K562 (cell line): ENCODE measurements around the gene ARMH3. TPM values are rescaled to one million over a fixed set of nuclear protein-coding genes. Genes with fewer than 3 reads are reported as not detected.

Experiments used
- ATAC-seq: fragments of 200-7000 bp; cut with Tn5 transposase; 3 replicates; pipeline ENCODE4 v1.9.1; 2020; ENCODE audit warnings: moderate library complexity
- BruUV-seq: library from RNA; stranded (reverse); fragments of 400-500 nt; replicated peaks from 2 replicates; lab custom pipeline; 2021; lab: Mats Ljungman, UMichigan
- CTCF ChIA-PET: fragments of 300-600 bp; formaldehyde crosslinking; extraction: SDS; loops from one replicate; lab custom pipeline; 2021; ENCODE audit warnings: low intra/inter-chr PET ratio; lab: Yijun Ruan, JAX
- POLR2A ChIA-PET: fragments of 300-600, 350-650 bp; sonication (Branson Sonifier 250); formaldehyde crosslinking; extraction: SDS; loops from one replicate; lab custom pipeline; 2021; ENCODE audit warnings: antibody characterized with exemption, inconsistent platforms; lab: Yijun Ruan, JAX
- DNase-seq, 4 experiments: peaks; one replicate each; pipeline versions ENCODE4 v3.0.0 to v3.0.0-alpha.2; 2011 to 2018; ENCODE audit warnings: low spot score in 3 of 4, mixed read lengths in 3 of 4; ENCODE audit errors: extremely low read depth in 1 of 4
- FAIRE-seq: peaks from 2 replicates; lab custom pipeline; 2011; peaks lifted over from hg19 to GRCh38; lab: Jason Lieb, UNC
- H2AFZ ChIP-seq: 2 replicates; pipeline ENCODE4 v1.6.0; 2011; ENCODE audit warnings: low read depth, low read length, control low read depth, inconsistent platforms
- H3K27ac ChIP-seq: fragments of 200-600 bp; 3 replicates; pipeline ENCODE4 v1.8.0; 2011; ENCODE audit warnings: low read depth, mild to moderate bottlenecking, control low read depth, inconsistent platforms, low read length, moderate library complexity, mixed read lengths; ENCODE audit errors: extremely low read depth
- H3K27me3 ChIP-seq, 2 experiments: fragments of 300-600 bp in 1 of 2; 2 replicates in 1 of 2; 3 replicates in 1 of 2; pipeline versions ENCODE4 v1.6.0 to v1.8.0; 2011; ENCODE audit warnings: inconsistent platforms in 2 of 2, low read length in 2 of 2, mild to moderate bottlenecking in 1 of 2, mixed read lengths in 1 of 2, moderate library complexity in 1 of 2; ENCODE audit not compliant: control insufficient read depth in 2 of 2, insufficient read depth in 2 of 2
- H3K36me3 ChIP-seq: fragments of 300-600 bp; 3 replicates; pipeline ENCODE4 v1.8.0; 2011; ENCODE audit warnings: mild to moderate bottlenecking, low read length, inconsistent platforms; ENCODE audit not compliant: control insufficient read depth, insufficient read depth
- H3K4me1 ChIP-seq, 2 experiments: fragments of 200-600 bp in 1 of 2; replicated peaks in 1 of 2; 2 replicates in 1 of 2; 3 replicates in 1 of 2; pipeline versions ENCODE4 v1.5.1 to v1.8.0; 2011; ENCODE audit warnings: inconsistent platforms in 2 of 2, low read length in 2 of 2, mild to moderate bottlenecking in 1 of 2, mixed read lengths in 1 of 2, moderate library complexity in 1 of 2; ENCODE audit not compliant: control insufficient read depth in 2 of 2, insufficient read depth in 2 of 2
- H3K4me2 ChIP-seq: 2 replicates; pipeline ENCODE4 v1.6.1; 2011; ENCODE audit warnings: low read length, control low read depth, inconsistent platforms, mixed read lengths; ENCODE audit not compliant: insufficient read depth
- H3K4me3 ChIP-seq: fragments of 200-600 bp; sonication (generic), shearing (Covaris generic); 2 replicates; pipeline ENCODE4 v1.5.1; 2016; ENCODE audit warnings: control low read depth, inconsistent platforms
- H3K79me2 ChIP-seq: fragments of 200-600 bp; 3 replicates; pipeline ENCODE4 v1.8.0; 2011; ENCODE audit warnings: low read length, inconsistent platforms; ENCODE audit not compliant: control insufficient read depth, insufficient read depth
- H3K9ac ChIP-seq, 2 experiments: 2 replicates each; pipeline versions ENCODE4 v1.6.0 to v1.6.1; 2011; ENCODE audit warnings: low read depth in 2 of 2, low read length in 2 of 2, control low read depth in 1 of 2, inconsistent platforms in 1 of 2, mild to moderate bottlenecking in 1 of 2, mixed read lengths in 1 of 2; ENCODE audit not compliant: insufficient read depth in 1 of 2
- H3K9me1 ChIP-seq: one replicate; pipeline ENCODE4 v1.6.0; 2011; ENCODE audit warnings: inconsistent platforms, mild to moderate bottlenecking, low read length, moderate library complexity; ENCODE audit not compliant: control insufficient read depth, insufficient read depth
- H3K9me3 ChIP-seq: replicated peaks from 2 replicates; pipeline ENCODE4 v1.5.1; 2011; ENCODE audit warnings: low read depth, low read length, inconsistent platforms; ENCODE audit not compliant: control insufficient read depth, insufficient read depth
- H4K20me1 ChIP-seq: replicated peaks from 2 replicates; pipeline ENCODE4 v1.6.1; 2011; ENCODE audit warnings: low read length, inconsistent platforms, mixed read lengths; ENCODE audit not compliant: control insufficient read depth, insufficient read depth
- DEAF1 ChIP-seq: fragments of 450-650 bp; formaldehyde crosslinking; IDR thresholded peaks from 2 replicates; pipeline ENCODE4 v1.4.0; 2020; ENCODE audit warnings: mild to moderate bottlenecking, moderate library complexity
- EGR1 ChIP-seq: fragments of 450-650 bp; conservative IDR thresholded peaks from 2 replicates; pipeline ENCODE4 v1.6.1; 2017; ENCODE audit warnings: mild to moderate bottlenecking
- GATAD2A ChIP-seq: fragments of 450-650 bp; IDR thresholded peaks from 2 replicates; pipeline ENCODE4 v1.6.1; 2017
- MEF2A ChIP-seq: IDR thresholded peaks from 2 replicates; pipeline ENCODE4 v1.6.1; 2011; ENCODE audit warnings: low read depth, mild to moderate bottlenecking, low read length, moderate library complexity; ENCODE audit not compliant: control insufficient read depth
- NFIX ChIP-seq: fragments of 250-450 bp; sonication (Bioruptor Pico); IDR thresholded peaks from 2 replicates; pipeline ENCODE4 v1.4.0; 2020; ENCODE audit warnings: low read depth, mild to moderate bottlenecking, moderate library complexity
- ZC3H4 ChIP-seq: sonication (generic); formaldehyde crosslinking; IDR thresholded peaks from 2 replicates; pipeline ENCODE4 v1.9.0; 2021; ENCODE audit warnings: missing genetic modification reagents, borderline replicate concordance
- ZNF311 ChIP-seq: fragments of 250-450 bp; sonication (Bioruptor Pico); IDR thresholded peaks from 2 replicates; pipeline ENCODE4 v1.4.0; 2020; ENCODE audit warnings: mild to moderate bottlenecking, moderate library complexity
- WGBS: fragments of 100-300 bp; shearing (Covaris generic); methylation state at CpG from one replicate; pipeline ENCODE4 v1.1.6; 2016; ENCODE audit warnings: low coverage, mixed read lengths; ENCODE audit not compliant: insufficient coverage; ENCODE audit errors: missing lambda C conversion rate; 5-methylcytosine and 5-hydroxymethylcytosine counted together
- in situ Hi-C: fragments of 300-500 bp; cut with MboI; formaldehyde crosslinking; loops from 4 replicates; pipeline ENCODE4 v1.15.0; 2018; ENCODE audit warnings: inconsistent platforms, mixed read lengths
- intact Hi-C: fragments of 100-400 bp; cut with micrococcal nuclease; formaldehyde crosslinking; loops from 2 replicates; pipeline ENCODE4 v1.14.2; 2022
- polyA plus RNA-seq, 8 experiments: library from polyadenylated mRNA; depleted of rRNA in 4 of 8; stranded (reverse) in 5 of 8; unstranded in 3 of 8; fragments of >200 nt; fragmentation: Nextera tagmentation in 2 of 8; fragmentation: Illumina TruSeq in 1 of 8; extraction: Ambion mirVana in 2 of 8; extraction: Trizol in 1 of 8; gene quantifications; 2 replicates each; pipeline versions ENCODE4 v1.2.1 to v1.2.3, GENCODE V29; 2011 to 2014; ENCODE audit warnings: inconsistent platforms in 1 of 8, missing spikeins in 1 of 8
- total RNA-seq, 7 experiments: library from RNA; depleted of rRNA in 6 of 7; stranded (reverse); fragments of >200 nt in 6 of 7; fragmentation: Illumina TruSeq in 2 of 7; extraction: Trizol in 2 of 7; gene quantifications; 2 replicates each; pipeline versions ENCODE4 v1.2.1 to v1.2.3, GENCODE V29; 2011 to 2021; ENCODE audit warnings: low replicate concordance in 1 of 7
- TF ChIP-seq, protein P1 (sequence below), 2 experiments: IDR thresholded peaks; 2 replicates each; pipeline ENCODE4 v1.6.1; 2011; ENCODE audit warnings: borderline replicate concordance in 1 of 2, control low read depth in 1 of 2, low read depth in 1 of 2, low read length in 1 of 2, mild to moderate bottlenecking in 1 of 2, mixed read lengths in 1 of 2, moderate library complexity in 1 of 2; ENCODE audit not compliant: insufficient read depth in 1 of 2, insufficient read length in 1 of 2, poor library complexity in 1 of 2, severe bottlenecking in 1 of 2; ENCODE audit errors: extremely low read depth in 1 of 2
- TF ChIP-seq, protein P2 (sequence below): fragments of 450-650 bp; formaldehyde crosslinking; IDR thresholded peaks from 2 replicates; pipeline ENCODE4 v1.4.0; 2020; ENCODE audit warnings: mild to moderate bottlenecking, mixed read lengths
- TF ChIP-seq, protein P3 (sequence below): sonication (generic); formaldehyde crosslinking; IDR thresholded peaks from 2 replicates; pipeline ENCODE4 v1.8.1; 2023; ENCODE audit warnings: mild to moderate bottlenecking, missing genetic modification reagents

Gene ARMH3
- total and polyA plus RNA-seq, 9 of the 15 experiments (the other 6 are each of a cell fraction or from before 2014, with no cell fraction given): 0.29 to 0.73 TPM; not detected in 7

- TF ChIP-seq, protein P1, sequence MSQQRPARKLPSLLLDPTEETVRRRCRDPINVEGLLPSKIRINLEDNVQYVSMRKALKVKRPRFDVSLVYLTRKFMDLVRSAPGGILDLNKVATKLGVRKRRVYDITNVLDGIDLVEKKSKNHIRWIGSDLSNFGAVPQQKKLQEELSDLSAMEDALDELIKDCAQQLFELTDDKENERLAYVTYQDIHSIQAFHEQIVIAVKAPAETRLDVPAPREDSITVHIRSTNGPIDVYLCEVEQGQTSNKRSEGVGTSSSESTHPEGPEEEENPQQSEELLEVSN (IDR thresholded peaks at IDR 0.05; ENCODE audit: borderline replicate concordance in 1 of 2, extremely low read depth in 1 of 2, insufficient read depth in 1 of 2, insufficient read length in 1 of 2, low read depth in 1 of 2, low read length in 1 of 2, poor library complexity in 1 of 2, severe bottlenecking in 1 of 2): no peak
- TF ChIP-seq, protein P2, sequence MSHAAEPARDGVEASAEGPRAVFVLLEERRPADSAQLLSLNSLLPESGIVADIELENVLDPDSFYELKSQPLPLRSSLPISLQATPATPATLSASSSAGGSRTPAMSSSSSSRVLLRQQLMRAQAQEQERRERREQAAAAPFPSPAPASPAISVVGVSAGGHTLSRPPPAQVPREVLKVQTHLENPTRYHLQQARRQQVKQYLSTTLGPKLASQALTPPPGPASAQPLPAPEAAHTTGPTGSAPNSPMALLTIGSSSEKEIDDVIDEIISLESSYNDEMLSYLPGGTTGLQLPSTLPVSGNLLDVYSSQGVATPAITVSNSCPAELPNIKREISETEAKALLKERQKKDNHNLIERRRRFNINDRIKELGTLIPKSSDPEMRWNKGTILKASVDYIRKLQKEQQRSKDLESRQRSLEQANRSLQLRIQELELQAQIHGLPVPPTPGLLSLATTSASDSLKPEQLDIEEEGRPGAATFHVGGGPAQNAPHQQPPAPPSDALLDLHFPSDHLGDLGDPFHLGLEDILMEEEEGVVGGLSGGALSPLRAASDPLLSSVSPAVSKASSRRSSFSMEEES (CRISPR knock-in tag): no peak
These were observed 87.6 kb downstream of the ARMH3 start (continued) for GRCh38 chr10:101968286-101968939.

DNA sequence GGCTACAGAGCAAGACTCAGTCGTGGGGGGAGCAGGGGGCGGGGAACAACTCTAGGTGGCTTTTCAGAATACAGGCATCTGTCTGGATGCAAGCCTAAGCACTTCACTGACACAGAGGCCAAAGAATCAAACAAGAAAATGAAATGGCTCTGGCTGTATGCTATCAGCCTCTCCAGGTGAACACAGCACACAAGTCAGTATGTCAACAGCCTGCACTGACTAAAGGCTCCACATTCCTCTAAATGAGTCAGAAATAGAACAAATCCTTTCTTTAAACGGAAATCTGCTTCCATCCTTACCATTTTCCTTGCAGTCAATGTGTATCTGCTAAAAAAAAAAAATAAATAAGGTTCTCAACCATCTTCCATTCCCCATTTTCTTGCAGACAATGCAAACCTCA, 88.3 kb downstream of the ARMH3 start:
- Histone ChIP-seq H4K20me1 (no peaks in the 10 kb centered on the region), H3K9me3 (no peaks in the 10 kb centered on the region), H3K4me2 (no peak overlapping the region), H2AFZ (no peak overlapping the region), H3K79me2 (no peaks in the 10 kb centered on the region), H3K36me3 (no peaks in the 10 kb centered on the region), H3K27me3 (no peaks in the 10 kb centered on the region), H3K4me3 (no peak overlapping the region), H3K9ac (no peak overlapping the region), H3K9me1 (no peaks in the 10 kb centered on the region), H3K27ac (no peak overlapping the region), H3K4me1 (no peaks in the 10 kb centered on the region)
- CTCF ChIA-PET: no interaction called here
- POLR2A ChIA-PET: no interaction called here
- in situ Hi-C loops: no loop called here
- intact Hi-C loops: no loop called here
- FAIRE-seq (no peak), ATAC-seq (no peak), DNase-seq (no peak)
- WGBS: no CpG with 5 or more reads among the region's 3 CpGs
- no TSS peak for BruUV-seq
- TF ChIP-seq ZNF311 (CRISPR knock-in tag) (no peak), ZC3H4 (CRISPR knock-in tag) (no peak), GATAD2A (no peak), NFIX (no peak), DEAF1 (CRISPR knock-in tag) (no peak), MEF2A (no peak), EGR1 (no peak)
- TF ChIP-seq, protein P3, sequence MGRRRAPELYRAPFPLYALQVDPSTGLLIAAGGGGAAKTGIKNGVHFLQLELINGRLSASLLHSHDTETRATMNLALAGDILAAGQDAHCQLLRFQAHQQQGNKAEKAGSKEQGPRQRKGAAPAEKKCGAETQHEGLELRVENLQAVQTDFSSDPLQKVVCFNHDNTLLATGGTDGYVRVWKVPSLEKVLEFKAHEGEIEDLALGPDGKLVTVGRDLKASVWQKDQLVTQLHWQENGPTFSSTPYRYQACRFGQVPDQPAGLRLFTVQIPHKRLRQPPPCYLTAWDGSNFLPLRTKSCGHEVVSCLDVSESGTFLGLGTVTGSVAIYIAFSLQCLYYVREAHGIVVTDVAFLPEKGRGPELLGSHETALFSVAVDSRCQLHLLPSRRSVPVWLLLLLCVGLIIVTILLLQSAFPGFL (CRISPR knock-in tag): no peak
- TF ChIP-seq, protein P2 (CRISPR knock-in tag): no peak
